ENCODE data around the gene LTBP1.

DNA sequence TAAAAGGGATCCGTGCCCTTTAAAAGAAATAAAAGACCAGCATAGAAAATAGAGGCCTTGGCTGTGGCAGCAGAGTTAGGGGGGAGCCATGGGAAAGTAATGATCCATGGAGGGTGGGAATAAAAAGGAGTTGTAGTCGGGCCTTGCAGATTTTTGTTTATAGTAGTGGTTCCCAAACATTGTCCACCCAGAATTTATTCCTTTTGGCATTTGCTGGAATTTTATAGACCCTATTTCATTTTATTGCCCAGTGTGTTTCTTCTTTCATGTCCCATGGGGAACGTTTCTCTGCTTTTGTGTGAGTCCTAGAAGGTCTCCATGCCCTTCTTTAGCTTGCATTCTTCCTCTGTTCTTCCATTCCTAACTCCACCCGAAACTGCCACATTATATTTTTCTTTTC lies 222.2 kb downstream of the LTBP1 start:
- TF ChIP-seq RAD21 (IDR thresholded peaks at IDR 0.05; ENCODE audit: low read depth): no peak
- no peak for TF ChIP-seq TCF12 (IDR thresholded peaks at IDR 0.05; ENCODE audit: low read depth)
- no peak for TF ChIP-seq TAF1 (IDR thresholded peaks at IDR 0.05; ENCODE audit: low read depth)
- TF ChIP-seq, protein P1, sequence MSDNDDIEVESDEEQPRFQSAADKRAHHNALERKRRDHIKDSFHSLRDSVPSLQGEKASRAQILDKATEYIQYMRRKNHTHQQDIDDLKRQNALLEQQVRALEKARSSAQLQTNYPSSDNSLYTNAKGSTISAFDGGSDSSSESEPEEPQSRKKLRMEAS (IDR thresholded peaks at IDR 0.05): no peak
- TF ChIP-seq YY1 (IDR thresholded peaks at IDR 0.05; ENCODE audit: low read depth): no peak
- TF ChIP-seq EP300 (IDR thresholded peaks at IDR 0.05; ENCODE audit: borderline replicate concordance): no peak
- TF ChIP-seq CREB1 (IDR thresholded peaks at IDR 0.05; ENCODE audit: low read depth): no peak
- TF ChIP-seq EGR1 (IDR thresholded peaks at IDR 0.05): no peak
- no peak for TF ChIP-seq NFIC (IDR thresholded peaks at IDR 0.05)
- no peak for TF ChIP-seq FOXM1 (IDR thresholded peaks at IDR 0.05; ENCODE audit: borderline replicate concordance, low read depth)
- TF ChIP-seq, protein P2, sequence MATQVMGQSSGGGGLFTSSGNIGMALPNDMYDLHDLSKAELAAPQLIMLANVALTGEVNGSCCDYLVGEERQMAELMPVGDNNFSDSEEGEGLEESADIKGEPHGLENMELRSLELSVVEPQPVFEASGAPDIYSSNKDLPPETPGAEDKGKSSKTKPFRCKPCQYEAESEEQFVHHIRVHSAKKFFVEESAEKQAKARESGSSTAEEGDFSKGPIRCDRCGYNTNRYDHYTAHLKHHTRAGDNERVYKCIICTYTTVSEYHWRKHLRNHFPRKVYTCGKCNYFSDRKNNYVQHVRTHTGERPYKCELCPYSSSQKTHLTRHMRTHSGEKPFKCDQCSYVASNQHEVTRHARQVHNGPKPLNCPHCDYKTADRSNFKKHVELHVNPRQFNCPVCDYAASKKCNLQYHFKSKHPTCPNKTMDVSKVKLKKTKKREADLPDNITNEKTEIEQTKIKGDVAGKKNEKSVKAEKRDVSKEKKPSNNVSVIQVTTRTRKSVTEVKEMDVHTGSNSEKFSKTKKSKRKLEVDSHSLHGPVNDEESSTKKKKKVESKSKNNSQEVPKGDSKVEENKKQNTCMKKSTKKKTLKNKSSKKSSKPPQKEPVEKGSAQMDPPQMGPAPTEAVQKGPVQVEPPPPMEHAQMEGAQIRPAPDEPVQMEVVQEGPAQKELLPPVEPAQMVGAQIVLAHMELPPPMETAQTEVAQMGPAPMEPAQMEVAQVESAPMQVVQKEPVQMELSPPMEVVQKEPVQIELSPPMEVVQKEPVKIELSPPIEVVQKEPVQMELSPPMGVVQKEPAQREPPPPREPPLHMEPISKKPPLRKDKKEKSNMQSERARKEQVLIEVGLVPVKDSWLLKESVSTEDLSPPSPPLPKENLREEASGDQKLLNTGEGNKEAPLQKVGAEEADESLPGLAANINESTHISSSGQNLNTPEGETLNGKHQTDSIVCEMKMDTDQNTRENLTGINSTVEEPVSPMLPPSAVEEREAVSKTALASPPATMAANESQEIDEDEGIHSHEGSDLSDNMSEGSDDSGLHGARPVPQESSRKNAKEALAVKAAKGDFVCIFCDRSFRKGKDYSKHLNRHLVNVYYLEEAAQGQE (IDR thresholded peaks at IDR 0.05; ENCODE audit: low read depth): no peak
- no peak for TF ChIP-seq CEBPB (IDR thresholded peaks at IDR 0.05)
- no peak for TF ChIP-seq ZBTB7A (IDR thresholded peaks at IDR 0.05; ENCODE audit: low read depth)
- no peak for TF ChIP-seq TEAD4 (IDR thresholded peaks at IDR 0.05)

All from Ishikawa (cell line).